ENCODE results near the gene SNRPA. TPM values are rescaled to one million over a fixed set of nuclear protein-coding genes. Genes with fewer than 3 reads are reported as not detected.

The SNRPA gene
- total RNA-seq, 2 experiments from 2014 or later = 214 to 315 TPM

DNA sequence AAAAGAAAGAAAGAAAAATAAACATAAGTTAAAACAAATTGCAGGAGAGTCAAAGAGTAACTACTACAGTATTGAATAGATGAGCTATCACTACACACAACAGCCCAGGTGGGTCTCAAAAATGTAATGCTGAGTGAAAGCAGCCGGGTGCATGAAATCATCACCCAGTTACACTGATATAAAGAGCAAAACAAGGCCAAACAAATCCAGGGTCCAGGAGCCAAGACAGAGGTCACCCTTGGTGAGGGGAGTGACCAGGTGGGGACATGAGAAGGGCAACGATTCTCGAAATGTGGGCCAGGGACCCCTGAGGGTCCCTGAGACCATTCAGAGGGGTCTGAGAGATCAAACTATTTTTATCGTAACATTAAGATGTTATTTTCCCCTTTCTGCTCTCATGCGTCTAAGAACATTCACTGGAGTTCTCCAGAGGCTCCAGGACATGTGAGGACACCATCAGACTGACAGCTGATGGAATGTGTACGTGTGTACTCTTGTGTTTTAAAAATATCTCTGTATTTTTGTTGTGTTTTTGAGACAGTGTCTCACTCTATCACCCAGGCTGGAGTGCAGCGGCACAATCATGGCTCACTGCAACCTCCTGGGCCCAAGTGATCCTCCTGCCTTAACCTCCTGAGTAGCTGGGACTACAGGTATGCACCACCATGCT lies 44.9 kb upstream of the SNRPA start:
- Histone ChIP-seq H3K9me3 (ENCODE audit: low read length) (no peaks in the 10 kb centered on the region), H3K4me1 (ENCODE audit: insufficient read depth, low read length, poor library complexity, severe bottlenecking) (no peaks in the 10 kb centered on the region), H3K79me2 (ENCODE audit: insufficient read depth, low read depth, low read length) (no peaks in the 10 kb centered on the region), H3K4me2 (ENCODE audit: low read length) (no peak overlapping the region), H3K36me3 (ENCODE audit: insufficient read depth, low read length) (peaks cover 54% of the 10 kb centered on the region), H3K9me2 (ENCODE audit: insufficient read depth, low read length) (no peaks in the 10 kb centered on the region), H3K27ac (ENCODE audit: low read depth, low read length, poor library complexity, severe bottlenecking) (no peak overlapping the region), H3K4me3 (ENCODE audit: low read depth, low read length, poor library complexity, severe bottlenecking) (no peak overlapping the region), H4K20me1 (ENCODE audit: insufficient read depth, low read length) (no peaks in the 10 kb centered on the region), H2AFZ (ENCODE audit: low read length) (no peak overlapping the region)
- TF ChIP-seq, protein P1, sequence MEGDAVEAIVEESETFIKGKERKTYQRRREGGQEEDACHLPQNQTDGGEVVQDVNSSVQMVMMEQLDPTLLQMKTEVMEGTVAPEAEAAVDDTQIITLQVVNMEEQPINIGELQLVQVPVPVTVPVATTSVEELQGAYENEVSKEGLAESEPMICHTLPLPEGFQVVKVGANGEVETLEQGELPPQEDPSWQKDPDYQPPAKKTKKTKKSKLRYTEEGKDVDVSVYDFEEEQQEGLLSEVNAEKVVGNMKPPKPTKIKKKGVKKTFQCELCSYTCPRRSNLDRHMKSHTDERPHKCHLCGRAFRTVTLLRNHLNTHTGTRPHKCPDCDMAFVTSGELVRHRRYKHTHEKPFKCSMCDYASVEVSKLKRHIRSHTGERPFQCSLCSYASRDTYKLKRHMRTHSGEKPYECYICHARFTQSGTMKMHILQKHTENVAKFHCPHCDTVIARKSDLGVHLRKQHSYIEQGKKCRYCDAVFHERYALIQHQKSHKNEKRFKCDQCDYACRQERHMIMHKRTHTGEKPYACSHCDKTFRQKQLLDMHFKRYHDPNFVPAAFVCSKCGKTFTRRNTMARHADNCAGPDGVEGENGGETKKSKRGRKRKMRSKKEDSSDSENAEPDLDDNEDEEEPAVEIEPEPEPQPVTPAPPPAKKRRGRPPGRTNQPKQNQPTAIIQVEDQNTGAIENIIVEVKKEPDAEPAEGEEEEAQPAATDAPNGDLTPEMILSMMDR (conservative IDR thresholded peaks at IDR 0.05; ENCODE audit: low read length) = no peak
- TF ChIP-seq EZH2phosphoT487 (IDR thresholded peaks at IDR 0.05; ENCODE audit: borderline replicate concordance, low read depth, low read length) = no peak
- BruUV-seq (replicated peaks) = no TSS peak
- DNase-seq (ENCODE audit: low spot score) = no peak
- ChIA-PET CTCF (ENCODE audit: unreplicated experiment) (no interaction called here), POLR2A (no interaction called here)
- intact Hi-C loops (cut with micrococcal nuclease; ENCODE audit: unreplicated experiment) = no loop called here

- no peak overlapping the region for H2AFZ ChIP-seq (ENCODE audit: low read length)
- BruUV-seq (replicated peaks) = no TSS peak
- ChIA-PET POLR2A (no interaction called here), CTCF (ENCODE audit: unreplicated experiment) (no interaction called here)
- no peaks in the 10 kb centered on the region for H3K4me1 ChIP-seq (ENCODE audit: insufficient read depth, low read length, poor library complexity, severe bottlenecking)
- H3K79me2 ChIP-seq (ENCODE audit: insufficient read depth, low read depth, low read length) = no peaks in the 10 kb centered on the region
- no peaks in the 10 kb centered on the region for H3K9me3 ChIP-seq (ENCODE audit: low read length)
- H3K4me3 ChIP-seq (ENCODE audit: low read depth, low read length, poor library complexity, severe bottlenecking) = no peak overlapping the region
- DNase-seq (ENCODE audit: low spot score) = no peak
- H3K9me2 ChIP-seq (ENCODE audit: insufficient read depth, low read length) = no peaks in the 10 kb centered on the region
- intact Hi-C loops (cut with micrococcal nuclease; ENCODE audit: unreplicated experiment) = no loop called here
- H3K27ac ChIP-seq (ENCODE audit: low read depth, low read length, poor library complexity, severe bottlenecking) = no peak overlapping the region
- TF ChIP-seq EZH2phosphoT487 (IDR thresholded peaks at IDR 0.05; ENCODE audit: borderline replicate concordance, low read depth, low read length) = no peak
- TF ChIP-seq, protein P1 (conservative IDR thresholded peaks at IDR 0.05; ENCODE audit: low read length) = no peak
- H3K36me3 ChIP-seq (ENCODE audit: insufficient read depth, low read length) = peaks cover 52% of the 10 kb centered on the region
- no peaks in the 10 kb centered on the region for H4K20me1 ChIP-seq (ENCODE audit: insufficient read depth, low read length)
- no peak overlapping the region for H3K4me2 ChIP-seq (ENCODE audit: low read length)
Observed at GRCh38 chr19:40707615-40708014, 43.4 kb upstream of the SNRPA start.

DNA sequence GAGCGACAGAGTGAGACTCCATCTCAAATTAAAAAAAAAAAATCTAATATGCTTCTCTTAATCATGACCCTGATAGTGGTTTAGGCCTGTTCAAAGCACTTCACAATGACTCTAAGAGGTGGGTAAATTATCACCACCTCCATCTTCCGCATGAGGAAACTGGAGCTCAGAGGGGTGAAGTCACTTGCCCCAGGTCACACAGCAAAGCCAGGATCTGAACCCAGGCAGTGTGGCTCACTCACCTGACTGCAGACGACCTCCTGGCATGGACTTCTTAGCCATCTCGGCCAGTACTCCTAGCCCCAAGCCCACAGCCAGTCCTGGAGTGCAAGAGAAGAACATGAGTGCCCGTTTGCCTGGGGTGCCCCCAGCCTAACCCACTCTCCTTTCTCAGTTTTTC lies 41.2 kb upstream of the SNRPA start:
- H3K9me3 ChIP-seq (ENCODE audit: low read length) = no peaks in the 10 kb centered on the region
- no peak for TF ChIP-seq EZH2phosphoT487 (IDR thresholded peaks at IDR 0.05; ENCODE audit: borderline replicate concordance, low read depth, low read length)
- TF ChIP-seq, protein P1 (conservative IDR thresholded peaks at IDR 0.05; ENCODE audit: low read length) = no peak
- H3K27ac ChIP-seq (ENCODE audit: low read depth, low read length, poor library complexity, severe bottlenecking) = no peak overlapping the region
- no peak overlapping the region for H3K4me3 ChIP-seq (ENCODE audit: low read depth, low read length, poor library complexity, severe bottlenecking)
- H2AFZ ChIP-seq (ENCODE audit: low read length) = no peak overlapping the region
- POLR2A ChIA-PET = no interaction called here
- no peaks in the 10 kb centered on the region for H3K9me2 ChIP-seq (ENCODE audit: insufficient read depth, low read length)
- BruUV-seq (replicated peaks) = no TSS peak
- no peaks in the 10 kb centered on the region for H4K20me1 ChIP-seq (ENCODE audit: insufficient read depth, low read length)
- H3K36me3 ChIP-seq (ENCODE audit: insufficient read depth, low read length) = peaks cover 41% of the 10 kb centered on the region
- no peak for DNase-seq (ENCODE audit: low spot score)
- H3K4me1 ChIP-seq (ENCODE audit: insufficient read depth, low read length, poor library complexity, severe bottlenecking) = peaks cover 9% of the 10 kb centered on the region
- intact Hi-C loops (cut with micrococcal nuclease; ENCODE audit: unreplicated experiment) = no loop called here
- peaks cover 3% of the 10 kb centered on the region; the same call in 1 of the 2 replicates for H3K79me2 ChIP-seq (ENCODE audit: insufficient read depth, low read depth, low read length)
- CTCF ChIA-PET (ENCODE audit: unreplicated experiment) = no interaction called here
- no peak overlapping the region for H3K4me2 ChIP-seq (ENCODE audit: low read length)

All from OCI-LY7 (cell line).